ENCODE results near the gene HEXIM2.

Gene HEXIM2

DNA sequence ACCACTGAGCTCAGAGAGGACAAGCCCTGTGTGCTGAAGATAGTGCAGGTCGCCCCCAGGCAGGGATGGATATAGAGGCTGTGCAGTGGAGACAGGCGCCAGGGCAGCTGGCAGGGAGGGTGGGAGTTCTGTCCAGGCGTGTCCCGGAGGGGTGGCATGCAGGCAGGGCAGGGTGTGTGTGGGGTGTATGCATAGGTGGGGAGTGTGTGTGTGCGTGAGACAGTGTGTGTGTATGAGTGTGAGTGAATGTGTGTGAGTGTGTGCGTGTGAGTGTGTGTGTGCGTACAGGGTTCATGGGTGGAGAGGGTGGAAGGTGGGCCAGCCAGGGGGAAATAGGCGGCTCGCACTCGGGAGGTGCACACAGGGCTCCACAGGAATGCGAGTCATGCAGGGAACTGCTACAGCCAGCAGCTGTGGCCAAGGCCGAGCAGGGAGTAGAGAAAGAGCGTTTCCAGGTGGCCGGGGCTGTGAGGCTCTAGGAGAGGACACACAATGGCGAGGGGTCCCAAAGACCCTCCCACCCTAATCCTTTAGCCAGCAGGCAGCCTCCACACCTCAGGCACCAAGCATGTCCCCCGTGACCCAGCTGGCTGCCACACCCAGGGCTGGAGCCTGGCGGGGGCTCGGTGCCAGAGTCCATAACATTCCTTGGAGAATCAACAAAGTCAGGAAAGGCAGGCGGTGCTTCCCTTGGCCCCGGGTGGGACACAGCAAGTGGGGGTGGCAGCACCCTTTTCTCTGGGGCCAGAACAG, 34.0 kb upstream of the HEXIM2 start:
- no peak for DNase-seq (ENCODE audit: low read depth in 3 of 3, low spot score in 1 of 3)

- no peak for DNase-seq (ENCODE audit: low read depth in 3 of 3, low spot score in 1 of 3)
These were observed 33.3 kb upstream of the HEXIM2 start for GRCh38 chr17:45128331-45128730.

DNA sequence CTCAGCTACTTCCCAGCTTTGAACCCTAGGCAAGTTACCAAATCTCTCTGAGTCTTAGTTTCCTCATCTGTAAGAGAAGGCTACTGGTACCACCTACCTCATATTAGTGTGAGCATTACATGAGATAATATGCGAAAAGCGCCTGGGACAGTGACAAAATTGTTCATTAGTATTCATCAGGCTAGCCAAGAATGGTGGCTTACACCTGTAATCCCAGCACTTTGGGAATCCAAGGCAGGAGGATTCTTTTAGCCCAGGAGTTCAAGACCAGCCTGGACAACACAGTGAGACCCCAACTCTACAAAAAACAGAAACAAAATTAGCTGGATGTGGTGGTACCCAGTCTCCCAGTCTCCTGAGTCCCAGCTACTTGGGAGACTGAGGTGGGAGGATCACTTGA, 32.7 kb upstream of the HEXIM2 start:
- no peak for DNase-seq (ENCODE audit: low read depth in 3 of 3, low spot score in 1 of 3)

- DNase-seq (ENCODE audit: low read depth in 3 of 3, low spot score in 1 of 3): no peak
These were observed 32.2 kb upstream of the HEXIM2 start for GRCh38 chr17:45129426-45129939.

DNA sequence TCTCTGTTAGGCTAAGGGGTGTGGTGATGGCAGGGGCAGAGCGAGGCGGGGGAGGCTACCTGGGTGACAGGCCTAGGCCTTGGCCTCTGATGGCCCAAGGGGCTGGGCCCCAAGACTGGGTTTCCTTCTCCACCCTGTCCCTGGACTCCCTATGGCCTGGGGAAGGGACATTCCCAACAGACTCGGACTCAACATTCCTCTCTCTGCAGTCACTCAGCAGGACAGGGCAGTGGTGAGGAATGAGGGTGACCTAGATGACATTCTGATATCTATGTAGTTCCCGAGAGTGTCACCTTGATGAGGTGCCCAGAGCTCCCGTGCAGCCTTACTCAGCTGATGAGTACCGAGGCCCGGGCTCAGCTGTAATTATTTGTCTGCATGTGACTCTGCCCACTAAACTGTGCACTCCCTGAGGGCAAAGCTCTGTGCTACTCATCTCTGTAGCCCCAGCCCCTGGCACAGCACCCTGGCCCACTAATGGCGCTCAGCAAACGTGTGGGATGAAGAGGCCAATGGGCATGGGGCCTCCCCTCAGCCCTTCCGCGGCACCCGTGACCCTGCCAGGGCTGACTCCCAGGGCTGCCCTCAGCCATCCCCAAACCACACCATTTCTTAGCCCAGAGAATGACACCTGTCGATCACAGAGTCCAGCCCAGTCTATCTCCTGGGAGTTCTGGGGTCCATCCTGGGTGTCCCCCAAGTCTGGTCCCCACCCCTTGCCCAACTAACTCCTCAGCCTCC, 31.6 kb upstream of the HEXIM2 start:
- no peak for DNase-seq (ENCODE audit: low read depth in 3 of 3, low spot score in 1 of 3)

DNA sequence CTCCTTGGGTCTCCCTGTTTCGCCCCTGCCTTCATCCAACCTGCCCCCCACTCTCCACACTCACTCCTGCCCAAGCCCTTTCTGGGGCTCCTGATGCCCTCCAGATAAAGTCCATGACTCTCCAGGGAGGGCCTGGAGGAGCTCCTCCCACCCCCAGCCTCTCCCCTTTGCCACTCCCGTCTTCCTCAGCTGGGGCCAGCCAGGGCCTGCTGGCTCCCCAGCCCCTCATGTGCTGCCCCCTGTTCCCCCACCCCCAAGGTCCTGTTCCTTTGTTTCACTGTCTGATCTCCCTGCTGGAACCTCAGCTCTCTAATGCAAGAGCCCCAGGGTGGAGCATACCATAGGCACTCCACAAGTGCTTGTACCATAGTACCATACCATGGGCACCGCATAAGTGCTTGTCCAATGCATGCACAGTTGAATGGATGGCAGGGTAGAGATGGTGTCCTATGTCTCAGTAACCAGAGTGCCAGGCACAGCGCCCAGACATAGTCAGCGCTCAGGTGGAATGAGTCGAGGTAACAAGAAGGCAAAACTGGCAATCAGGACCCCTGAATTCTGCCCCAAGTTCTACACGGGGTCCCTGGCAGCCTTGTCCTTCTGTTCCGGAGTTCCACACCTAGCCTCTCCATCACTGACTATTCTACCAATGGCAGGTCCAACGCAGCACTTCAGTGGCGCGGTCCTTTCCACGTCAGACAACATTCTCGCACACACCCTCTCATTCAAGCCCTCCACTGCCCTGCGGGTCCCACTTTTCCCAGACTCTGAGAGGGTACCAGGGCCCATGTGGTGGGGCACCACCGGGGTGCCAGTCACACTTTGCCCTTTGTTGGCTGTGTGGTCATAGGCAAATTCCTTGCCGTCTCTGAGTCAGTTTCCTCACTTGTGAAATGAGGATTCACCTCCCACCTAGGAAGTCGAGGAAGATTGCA, 30.7 kb upstream of the HEXIM2 start:
- DNase-seq (ENCODE audit: low read depth in 3 of 3, low spot score in 1 of 3): no peak

GRCh38 chr17:45131616-45132319, 29.9 kb upstream of the HEXIM2 start:
- peak in 1 of 3 donors; percentile 49 for DNase-seq (ENCODE audit: low read depth in 3 of 3, low spot score in 1 of 3)

DNA sequence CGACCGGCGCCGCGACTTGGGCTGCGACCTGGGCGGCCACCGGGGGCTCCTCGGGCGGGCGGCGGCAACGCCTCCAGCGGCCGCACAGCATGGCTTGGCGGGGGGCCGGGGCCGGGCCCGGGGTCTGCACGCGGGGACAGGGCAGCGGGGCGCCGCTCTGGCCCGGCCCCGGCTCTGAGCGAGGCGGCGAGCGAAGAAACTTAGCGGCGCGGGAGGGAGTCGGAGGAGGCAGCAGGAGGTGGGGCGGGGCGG, 29.4 kb upstream of the HEXIM2 start, which contains the start of gene PLCD3:
PLCD3 (minus strand) TSS at position 196 of the 252 bp plus-strand sequence; CDS start at position 91, 105 bp downstream.
- DNase-seq (ENCODE audit: low read depth in 3 of 3, low spot score in 1 of 3): no peak

- DNase-seq (ENCODE audit: low read depth in 3 of 3, low spot score in 1 of 3): peak in 1 of 3 donors; percentile 60
These were observed 28.9 kb upstream of the HEXIM2 start for GRCh38 chr17:45132572-45133463.

DNA sequence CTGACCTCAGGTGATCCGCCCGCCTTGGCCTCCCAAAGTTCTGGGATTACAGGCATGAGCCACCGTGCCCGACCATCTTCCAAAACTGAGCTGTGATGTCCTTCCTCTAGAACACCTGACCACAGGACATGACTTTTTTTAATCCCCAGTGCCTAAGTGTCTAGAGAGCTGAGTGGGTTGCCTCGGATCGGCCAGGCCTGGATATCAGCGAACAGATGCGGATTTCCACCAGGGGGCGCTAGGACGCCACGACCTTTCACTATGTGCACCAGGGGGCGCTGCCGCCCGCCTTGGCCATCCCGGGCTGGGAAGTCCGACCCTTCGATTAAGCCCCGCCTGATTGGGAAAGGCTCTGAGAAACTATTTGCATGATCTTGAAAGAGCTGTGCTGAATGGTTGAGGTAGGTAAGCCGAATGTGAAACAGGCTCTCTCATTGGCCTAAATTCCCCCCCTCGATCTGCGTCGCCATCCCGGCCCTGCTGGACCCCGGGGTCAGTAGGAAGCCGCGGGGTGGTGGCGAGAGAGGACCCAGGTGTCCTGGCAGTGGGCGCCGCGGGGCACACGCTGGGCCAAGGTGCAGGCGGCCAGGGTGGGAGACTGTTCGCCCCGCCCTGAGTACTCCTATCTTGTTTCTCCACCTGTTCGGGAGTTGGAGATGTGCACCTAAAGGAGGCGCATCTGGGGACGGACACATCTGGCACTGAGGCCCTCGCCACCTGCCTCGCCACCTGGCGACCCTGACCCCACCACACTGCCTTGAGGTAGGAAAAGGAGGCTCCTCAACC, 26.3 kb upstream of the HEXIM2 start, which contains the start of gene ACBD4:
ACBD4 (plus strand) TSS at position 496 of the 786 bp plus-strand sequence. CDS start 458 bp downstream, outside the sequence.
- peak; percentile 92 to 99 (median 96) for DNase-seq (ENCODE audit: low read depth in 3 of 3, low spot score in 1 of 3)

- no peak for DNase-seq (ENCODE audit: low read depth in 3 of 3, low spot score in 1 of 3)
These were observed 25.5 kb upstream of the HEXIM2 start for GRCh38 chr17:45135978-45136791.

GRCh38 chr17:45136846-45137560, 24.7 kb upstream of the HEXIM2 start:
- DNase-seq (ENCODE audit: low read depth in 3 of 3, low spot score in 1 of 3): no peak

GRCh38 chr17:45137561-45138305, 23.9 kb upstream of the HEXIM2 start:
- DNase-seq (ENCODE audit: low read depth in 3 of 3, low spot score in 1 of 3): no peak

DNA sequence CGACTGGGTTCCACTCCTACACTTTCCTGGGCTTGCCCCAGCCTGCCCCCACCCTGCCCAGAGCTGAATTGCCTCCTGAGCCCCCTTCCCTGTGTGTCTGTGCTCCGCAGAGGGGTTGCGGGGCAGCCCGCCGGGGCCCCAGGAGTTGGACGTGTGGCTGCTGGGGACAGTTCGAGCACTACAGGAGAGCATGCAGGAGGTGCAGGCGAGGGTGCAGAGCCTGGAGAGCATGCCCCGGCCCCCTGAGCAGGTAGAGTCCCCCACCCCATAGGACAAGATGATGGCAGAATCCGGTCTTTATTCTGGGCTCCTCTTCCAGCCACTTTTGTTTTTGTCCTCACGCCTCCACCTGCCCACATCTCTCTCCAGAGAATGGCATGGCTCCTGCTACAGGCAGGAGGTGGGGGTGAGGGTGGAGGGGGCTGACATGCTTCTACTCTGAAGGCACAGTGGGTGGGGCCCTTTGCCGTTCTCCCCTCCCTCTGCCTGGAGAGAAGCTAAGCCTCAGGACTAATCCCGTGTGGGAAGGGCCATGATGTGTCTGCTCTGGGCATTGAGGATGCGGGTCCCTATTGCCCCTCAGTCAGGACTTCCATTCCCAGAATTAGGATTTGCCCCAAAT, 22.7 kb upstream of the HEXIM2 start:
- DNase-seq (ENCODE audit: low read depth in 3 of 3, low spot score in 1 of 3): no peak

- no peak for DNase-seq (ENCODE audit: low read depth in 3 of 3, low spot score in 1 of 3)
These were observed 22.1 kb upstream of the HEXIM2 start for GRCh38 chr17:45139533-45139920.

DNA sequence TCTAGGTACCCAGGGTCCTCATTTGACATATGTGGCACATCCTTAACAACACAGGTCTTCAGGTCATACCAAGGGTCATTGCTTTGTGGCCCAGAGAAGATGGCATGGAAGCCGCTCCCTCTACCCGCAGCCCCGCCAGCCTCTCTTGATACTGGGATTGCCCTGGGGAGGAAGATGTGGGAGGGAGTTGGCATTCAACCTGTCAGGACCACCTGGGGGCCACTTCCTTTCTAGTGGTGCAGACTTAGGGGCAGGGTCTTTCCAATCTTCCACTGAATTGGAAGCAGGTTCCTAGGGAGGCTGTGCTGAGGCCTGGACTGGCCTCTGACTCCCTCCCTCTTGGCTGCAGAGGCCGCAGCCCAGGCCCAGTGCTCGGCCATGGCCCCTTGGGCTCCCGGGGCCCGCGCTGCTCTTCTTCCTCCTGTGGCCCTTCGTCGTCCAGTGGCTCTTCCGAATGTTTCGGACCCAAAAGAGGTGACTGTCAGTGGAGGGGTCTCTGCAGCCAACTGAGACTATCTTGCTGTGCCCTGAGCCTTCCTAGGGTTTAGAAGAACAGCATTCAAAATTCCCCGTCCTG, 18.5 kb upstream of the HEXIM2 start:
- DNase-seq (ENCODE audit: low read depth in 3 of 3, low spot score in 1 of 3): no peak
